OCI-LY1 (cell line): ENCODE data around the gene SUPT3H.
"Not testable (repeated sequence)": the region's sequence is repeated elsewhere in the genome, so short reads cannot be mapped to it uniquely, and the experiment has no call there.

Source experiments
- H2AFZ ChIP-seq: fragments of 200-600 bp; sonication (generic), shearing (Covaris generic); 2 replicates; pipeline ENCODE4 v1.6.0; 2014; ENCODE audit warnings: antibody characterized with exemption, mild to moderate bottlenecking, low read length
- H3F3A ChIP-seq: fragments of 200-600 bp; sonication (generic), shearing (Covaris generic); 2 replicates; pipeline ENCODE4 v1.6.0; 2014; ENCODE audit warnings: mild to moderate bottlenecking, antibody characterized with exemption, low read length, moderate library complexity; ENCODE audit not compliant: insufficient read depth
- H3K27ac ChIP-seq: fragments of 200-600 bp; sonication (generic); 2 replicates; pipeline ENCODE4 v1.5.1; 2014; ENCODE audit warnings: low read length, mixed run types, mild to moderate bottlenecking, low read depth; ENCODE audit not compliant: poor library complexity, severe bottlenecking
- H3K27me3 ChIP-seq: fragments of 200-600 bp; sonication (generic); 2 replicates; pipeline ENCODE4 v1.6.0; 2014; ENCODE audit warnings: antibody characterized with exemption, mild to moderate bottlenecking, low read length, moderate library complexity; ENCODE audit not compliant: insufficient read depth
- H3K36me3 ChIP-seq: fragments of 200-600 bp; sonication (generic); 2 replicates; pipeline ENCODE4 v1.6.1; 2014; ENCODE audit warnings: mild to moderate bottlenecking, antibody characterized with exemption, low read length, moderate library complexity, mixed read lengths; ENCODE audit not compliant: insufficient read depth
- H3K4me1 ChIP-seq: fragments of 200-600 bp; sonication (generic); 2 replicates; pipeline ENCODE4 v1.5.1; 2014; ENCODE audit warnings: mild to moderate bottlenecking, low read length, moderate library complexity; ENCODE audit not compliant: insufficient read depth, severe bottlenecking
- H3K4me2 ChIP-seq: fragments of 200-600 bp; sonication (generic), shearing (Covaris generic); 2 replicates; pipeline ENCODE4 v1.6.1; 2014; ENCODE audit warnings: low read length
- H3K4me3 ChIP-seq: fragments of 200-600 bp; sonication (generic); 2 replicates; pipeline ENCODE4 v1.5.1; 2014; ENCODE audit warnings: low read length, low read depth, mild to moderate bottlenecking, mixed read lengths; ENCODE audit not compliant: poor library complexity, severe bottlenecking
- H3K79me2 ChIP-seq: fragments of 200-600 bp; shearing (Covaris generic); 2 replicates; pipeline ENCODE4 v1.6.1; 2016; ENCODE audit warnings: mixed run types, low read length, mixed read lengths; ENCODE audit not compliant: insufficient read depth
- H3K9ac ChIP-seq: fragments of 200-600 bp; sonication (generic), shearing (Covaris generic); 2 replicates; pipeline ENCODE4 v1.6.1; 2014; ENCODE audit warnings: mild to moderate bottlenecking, low read length, mixed read lengths
- H3K9me2 ChIP-seq: fragments of 200-600 bp; sonication (generic), shearing (Covaris generic); 2 replicates; pipeline ENCODE4 v1.6.1; 2014; ENCODE audit warnings: low read depth, mild to moderate bottlenecking, low read length, mixed read lengths
- H3K9me3 ChIP-seq: fragments of 200-600 bp; shearing (Covaris generic); 2 replicates; pipeline ENCODE4 v1.6.1; 2014; ENCODE audit warnings: low read length, mixed read lengths
- H4K20me1 ChIP-seq: fragments of 200-600 bp; sonication (generic), shearing (Covaris generic); 2 replicates; pipeline ENCODE4 v1.6.0; 2016; ENCODE audit warnings: mild to moderate bottlenecking, low read length; ENCODE audit not compliant: insufficient read depth
- CTCF ChIP-seq: fragments of 200-600 bp; sonication (generic), shearing (Covaris generic); IDR thresholded peaks from 2 replicates; pipeline ENCODE4 v1.5.1; 2017; ENCODE audit warnings: mild to moderate bottlenecking, antibody characterized with exemption, low read length, moderate library complexity, mixed read lengths
- EZH2 ChIP-seq: fragments of 200-600 bp; sonication (generic), shearing (Covaris generic); IDR thresholded peaks from 2 replicates; pipeline ENCODE4 v1.8.0; 2017; ENCODE audit warnings: borderline replicate concordance, mixed run types, mild to moderate bottlenecking, antibody characterized with exemption, low read length, moderate library complexity, mixed read lengths

SUPT3H gene

GRCh38 chr6:45154679-45155078 lies 223.1 kb downstream of the SUPT3H start:
- no peak overlapping the region for H2AFZ ChIP-seq
- no peaks in the 10 kb centered on the region for H3K9me2 ChIP-seq
- H3K4me1 ChIP-seq: no peaks in the 10 kb centered on the region
- H3K9me3 ChIP-seq: no peaks in the 10 kb centered on the region
- H3K4me2 ChIP-seq: no peak overlapping the region
- H3K27ac ChIP-seq: no peak overlapping the region
- H3K4me3 ChIP-seq: no peak overlapping the region
- H3K27me3 ChIP-seq: no peaks in the 10 kb centered on the region
- H3K36me3 ChIP-seq: no peaks in the 10 kb centered on the region
- TF ChIP-seq EZH2: no peak
- no peaks in the 10 kb centered on the region for H4K20me1 ChIP-seq
- H3F3A ChIP-seq: no peaks in the 10 kb centered on the region
- H3K9ac ChIP-seq: no peak overlapping the region
- no peaks in the 10 kb centered on the region for H3K79me2 ChIP-seq

GRCh38 chr6:45148711-45149341 lies 228.9 kb downstream of the SUPT3H start:
- TF ChIP-seq EZH2 (no peak), CTCF (no peak)
- Histone ChIP-seq H3K9me3 (no peaks in the 10 kb centered on the region), H3K4me3 (no peak overlapping the region), H3K4me1 (no peaks in the 10 kb centered on the region), H3K9me2 (no peaks in the 10 kb centered on the region), H3K79me2 (no peaks in the 10 kb centered on the region), H3K27ac (no peak overlapping the region), H3F3A (no peaks in the 10 kb centered on the region), H3K27me3 (no peaks in the 10 kb centered on the region), H2AFZ (no peak overlapping the region), H4K20me1 (no peaks in the 10 kb centered on the region), H3K4me2 (no peak overlapping the region), H3K9ac (no peak overlapping the region), H3K36me3 (no peaks in the 10 kb centered on the region)

GRCh38 chr6:45148278-45148677 lies 229.5 kb downstream of the SUPT3H start:
- Histone ChIP-seq H4K20me1 (no peaks in the 10 kb centered on the region), H3F3A (no peaks in the 10 kb centered on the region), H3K27me3 (no peaks in the 10 kb centered on the region), H3K79me2 (no peaks in the 10 kb centered on the region), H2AFZ (no peak overlapping the region), H3K4me1 (no peaks in the 10 kb centered on the region), H3K9ac (no peak overlapping the region), H3K9me3 (no peaks in the 10 kb centered on the region), H3K9me2 (no peaks in the 10 kb centered on the region), H3K4me3 (no peak overlapping the region), H3K4me2 (no peak overlapping the region), H3K27ac (no peak overlapping the region), H3K36me3 (no peaks in the 10 kb centered on the region)
- TF ChIP-seq EZH2 (no peak), CTCF (no peak)

GRCh38 chr6:45145658-45146057 lies 232.1 kb downstream of the SUPT3H start:
- not testable (repeated sequence) for H3F3A ChIP-seq, H3K4me2 ChIP-seq, H3K9me3 ChIP-seq, H3K4me3 ChIP-seq, H3K27ac ChIP-seq, H4K20me1 ChIP-seq, H3K27me3 ChIP-seq, H3K9me2 ChIP-seq, H3K79me2 ChIP-seq, H2AFZ ChIP-seq, H3K36me3 ChIP-seq, H3K9ac ChIP-seq, H3K4me1 ChIP-seq
